Gastroesophageal sphincter (tissue), 4 donors: Measurements from ENCODE around the gene ASF1A. TPM values are rescaled to one million over a fixed set of nuclear protein-coding genes. Genes with fewer than 3 reads are reported as not detected.

ENCODE experiments used
- ATAC-seq: fragments of 150-250 bp; one replicate; pipeline ENCODE4 v1.9.1; 2016; ENCODE audit warnings: mild to moderate bottlenecking, moderate library complexity
- H3K27ac ChIP-seq, 4 donors: fragments of 200-600 bp; sonication (generic) in 3 of 4; 1 replicate in 3 of 4; 2 replicates in 1 of 4; pipeline ENCODE4 v1.5.1; 2016 to 2019
- H3K27me3 ChIP-seq: fragments of 200-600 bp; sonication (generic); one replicate; pipeline ENCODE4 v1.5.1; 2019
- H3K36me3 ChIP-seq, 2 donors: fragments of 200-600 bp; sonication (generic); one replicate each; pipeline ENCODE4 v1.5.1; 2019; ENCODE audit warnings: control low read depth in 1 of 2
- H3K4me1 ChIP-seq, 3 donors: fragments of 200-600 bp; sonication (generic); 1 replicate in 2 of 3; 2 replicates in 1 of 3; pipeline ENCODE4 v1.5.1; 2016 to 2019; ENCODE audit warnings: control low read depth in 2 of 3
- H3K4me3 ChIP-seq, 2 donors: fragments of 200-600 bp; sonication (generic); one replicate each; pipeline ENCODE4 v1.5.1; 2019; ENCODE audit warnings: mild to moderate bottlenecking in 1 of 2, moderate library complexity in 1 of 2
- H3K9me3 ChIP-seq, 3 donors: fragments of 200-600 bp; sonication (generic); one replicate each; pipeline ENCODE4 v1.5.1; 2017 to 2019; ENCODE audit warnings: control low read depth in 2 of 3
- CTCF ChIP-seq, 4 experiments: fragments of 200-600 bp in 2 of 4; fragments of 450-650 bp in 2 of 4; sonication (generic) in 1 of 4; IDR thresholded peaks; one replicate each; pipeline ENCODE4 v1.5.1; 2017 to 2019; ENCODE audit warnings: antibody characterized with exemption in 4 of 4, mild to moderate bottlenecking in 2 of 4, moderate library complexity in 2 of 4
- EP300 ChIP-seq: sonication (generic); formaldehyde crosslinking; IDR thresholded peaks from one replicate; pipeline ENCODE4 v1.6.1; 2017; ENCODE audit warnings: antibody characterized with exemption, mild to moderate bottlenecking
- POLR2A ChIP-seq, 2 donors: fragments of 450-650 bp; IDR thresholded peaks; one replicate each; pipeline ENCODE4 v1.6.1; 2017; ENCODE audit warnings: antibody characterized with exemption in 2 of 2, mild to moderate bottlenecking in 2 of 2, moderate library complexity in 1 of 2
- POLR2AphosphoS5 ChIP-seq: sonication (generic); formaldehyde crosslinking; IDR thresholded peaks from one replicate; pipeline ENCODE4 v1.6.1; 2017; ENCODE audit warnings: antibody characterized with exemption
- WGBS, 2 donors: methylation state at CpG; one replicate each; pipeline ENCODE4 v1.1.5; 2018; ENCODE audit warnings: low coverage in 1 of 2; 5-methylcytosine and 5-hydroxymethylcytosine counted together
- total RNA-seq, 4 donors: library from RNA; depleted of rRNA; stranded (reverse); fragments of >200 nt; gene quantifications; one replicate each; pipeline ENCODE4 v1.1.0, GENCODE V29; 2016

Gene ASF1A
- total RNA-seq, 4 donors from 2014 or later, result 10.0 to 23.3 (median 13.6) TPM

GRCh38 chr6:118905084-118905483, 11.1 kb downstream of the ASF1A start:
- no peak for TF ChIP-seq POLR2AphosphoS5
- TF ChIP-seq POLR2A (IDR thresholded peaks at IDR 0.05), result no peak
- TF ChIP-seq CTCF (IDR thresholded peaks at IDR 0.05), result no peak
- no peak for TF ChIP-seq EP300
- Histone ChIP-seq H3K27me3 (no peaks in the 10 kb centered on the region), H3K27ac (no peak overlapping the region), H3K9me3 (no peaks in the 10 kb centered on the region), H3K36me3 (peaks cover 4 to 83% of the 10 kb centered on the region in 2 donors), H3K4me1 (peaks cover 0 to 28% (median 4%) of the 10 kb centered on the region in 3 donors), H3K4me3 (no peak overlapping the region)
- ATAC-seq, result no peak

GRCh38 chr6:118905851-118906250, 11.9 kb downstream of the ASF1A start:
- Histone ChIP-seq H3K27ac (no peak overlapping the region), H3K27me3 (no peaks in the 10 kb centered on the region), H3K9me3 (no peaks in the 10 kb centered on the region), H3K36me3 (peaks cover 4 to 89% of the 10 kb centered on the region in 2 donors), H3K4me3 (no peak overlapping the region), H3K4me1 (peaks cover 0 to 20% (median 4%) of the 10 kb centered on the region in 3 donors)
- 93 to 94% methylated on average over 4 of the region's 4 CpGs for WGBS, 2 donors
- ATAC-seq, result no peak
- no peak for TF ChIP-seq CTCF (IDR thresholded peaks at IDR 0.05)
- no peak for TF ChIP-seq POLR2A (IDR thresholded peaks at IDR 0.05)
- no peak for TF ChIP-seq POLR2AphosphoS5
- no peak for TF ChIP-seq EP300

- WGBS, 2 donors, result 35 to 52% methylated on average over 1 of the region's 1 CpG
- no peak overlapping the region for H3K4me3 ChIP-seq
- no peak for TF ChIP-seq POLR2A (IDR thresholded peaks at IDR 0.05)
- no peak for TF ChIP-seq EP300
- no peak for TF ChIP-seq CTCF (IDR thresholded peaks at IDR 0.05)
- no peak for TF ChIP-seq POLR2AphosphoS5
- no peaks in the 10 kb centered on the region for H3K9me3 ChIP-seq
- H3K27me3 ChIP-seq, result no peaks in the 10 kb centered on the region
- no peak overlapping the region for H3K27ac ChIP-seq
- peaks cover 4 to 98% of the 10 kb centered on the region in 2 donors for H3K36me3 ChIP-seq
- peaks cover 0 to 7% (median 0%) of the 10 kb centered on the region in 3 donors for H3K4me1 ChIP-seq
- ATAC-seq, result no peak
Observed at GRCh38 chr6:118908441-118908840, 14.5 kb downstream of the ASF1A start.

- TF ChIP-seq CTCF (IDR thresholded peaks at IDR 0.05) (no peak), POLR2A (IDR thresholded peaks at IDR 0.05) (no peak), EP300 (no peak), POLR2AphosphoS5 (no peak)
- no peak overlapping the region for H3K4me3 ChIP-seq
- H3K27ac ChIP-seq, result no peak overlapping the region
- no peaks in the 10 kb centered on the region for H3K9me3 ChIP-seq
- peaks cover 0 to 97% of the 10 kb centered on the region in 2 donors for H3K36me3 ChIP-seq
- H3K27me3 ChIP-seq, result no peaks in the 10 kb centered on the region
- no peak for ATAC-seq
- peaks cover 0 to 7% (median 0%) of the 10 kb centered on the region in 3 donors for H3K4me1 ChIP-seq
- WGBS, 2 donors, result 77 to 79% methylated on average over 5 of the region's 5 CpGs
Observed at GRCh38 chr6:118912646-118913045, 18.7 kb downstream of the ASF1A start.

GRCh38 chr6:118913161-118913560, 19.2 kb downstream of the ASF1A start:
- H3K27ac ChIP-seq, result no peak overlapping the region
- H3K27me3 ChIP-seq, result no peaks in the 10 kb centered on the region
- H3K9me3 ChIP-seq, result no peaks in the 10 kb centered on the region
- ATAC-seq, result no peak
- no peak for TF ChIP-seq EP300
- TF ChIP-seq POLR2AphosphoS5, result no peak
- TF ChIP-seq POLR2A (IDR thresholded peaks at IDR 0.05), result no peak
- no peak for TF ChIP-seq CTCF (IDR thresholded peaks at IDR 0.05)
- H3K4me3 ChIP-seq, result no peak overlapping the region
- H3K36me3 ChIP-seq, result peaks cover 0 to 95% of the 10 kb centered on the region in 2 donors
- 54 to 94% methylated on average over 2 of the region's 2 CpGs for WGBS, 2 donors
- peaks cover 0 to 7% (median 0%) of the 10 kb centered on the region in 3 donors for H3K4me1 ChIP-seq
